Mucosa of stomach (tissue), 1 donor: ENCODE data around the gene AP2A2.

Experiments used
- H3K27me3 ChIP-seq: one replicate; pipeline ENCODE4 v1.7.0; 2013; ENCODE audit warnings: mild to moderate bottlenecking, low read length; ENCODE audit not compliant: control insufficient read depth, insufficient read depth
- H3K36me3 ChIP-seq: one replicate; pipeline ENCODE4 v1.7.0; 2013; ENCODE audit warnings: low read length; ENCODE audit not compliant: control insufficient read depth, insufficient read depth
- H3K4me1 ChIP-seq: one replicate; pipeline ENCODE4 v1.7.0; 2013; ENCODE audit warnings: mild to moderate bottlenecking, low read length; ENCODE audit not compliant: control insufficient read depth, insufficient read depth
- H3K4me3 ChIP-seq: one replicate; pipeline ENCODE4 v1.7.0; 2013; ENCODE audit warnings: low read length
- H3K9ac ChIP-seq: one replicate; pipeline ENCODE4 v1.7.0; 2013; ENCODE audit warnings: mild to moderate bottlenecking, low read length, moderate library complexity
- H3K9me3 ChIP-seq: one replicate; pipeline ENCODE4 v1.7.0; 2013; ENCODE audit warnings: mild to moderate bottlenecking, low read length, moderate library complexity; ENCODE audit not compliant: control insufficient read depth
- donor health status: Pancreatic carcinoma.

AP2A2 gene

DNA sequence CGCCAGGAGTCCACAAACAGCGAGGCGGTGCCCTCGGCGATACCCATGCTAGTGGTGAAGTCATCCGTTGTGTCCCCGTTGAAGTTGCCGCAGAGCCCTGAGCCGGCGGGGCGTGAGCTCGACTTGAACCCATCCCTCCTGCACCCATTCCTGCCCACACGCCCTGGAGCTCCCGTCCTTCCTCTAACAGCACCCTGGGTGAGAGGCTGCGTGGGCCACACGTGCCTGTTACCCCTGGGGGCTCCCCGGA, 102.5 kb downstream of the AP2A2 start:
- H3K4me3 ChIP-seq, result no peak overlapping the region
- H3K4me1 ChIP-seq, result no peaks in the 10 kb centered on the region
- H3K27me3 ChIP-seq, result no peaks in the 10 kb centered on the region

DNA sequence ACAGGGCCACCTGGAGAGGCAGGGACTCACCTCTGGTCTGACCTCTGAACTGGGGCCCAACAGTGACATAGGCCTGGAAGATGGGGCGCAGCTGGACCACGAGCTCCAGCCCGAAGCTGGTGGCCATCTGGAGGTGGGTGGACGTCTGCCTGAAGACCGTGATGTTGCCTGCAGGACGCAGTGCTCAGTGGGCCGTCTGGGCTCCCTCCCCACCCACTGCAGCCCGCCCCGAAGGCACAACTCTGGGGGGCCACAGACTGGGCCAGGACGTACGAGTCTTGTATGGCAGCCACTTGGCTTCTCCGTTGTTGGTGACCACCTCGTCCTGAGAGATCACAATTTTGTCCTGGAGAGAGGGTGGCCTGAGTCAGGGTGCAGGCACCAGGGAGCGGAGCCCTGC, 102.9 kb downstream of the AP2A2 start:
- H3K27me3 ChIP-seq, result no peaks in the 10 kb centered on the region
- H3K9ac ChIP-seq, result no peak overlapping the region
- no peaks in the 10 kb centered on the region for H3K36me3 ChIP-seq
- no peaks in the 10 kb centered on the region for H3K9me3 ChIP-seq
- no peak overlapping the region for H3K4me3 ChIP-seq
- H3K4me1 ChIP-seq, result no peaks in the 10 kb centered on the region

More for the DNA sequence above, 102.5 kb downstream of the AP2A2 start:
- Histone ChIP-seq H3K9me3 (no peaks in the 10 kb centered on the region), H3K36me3 (no peaks in the 10 kb centered on the region), H3K9ac (no peak overlapping the region)

DNA sequence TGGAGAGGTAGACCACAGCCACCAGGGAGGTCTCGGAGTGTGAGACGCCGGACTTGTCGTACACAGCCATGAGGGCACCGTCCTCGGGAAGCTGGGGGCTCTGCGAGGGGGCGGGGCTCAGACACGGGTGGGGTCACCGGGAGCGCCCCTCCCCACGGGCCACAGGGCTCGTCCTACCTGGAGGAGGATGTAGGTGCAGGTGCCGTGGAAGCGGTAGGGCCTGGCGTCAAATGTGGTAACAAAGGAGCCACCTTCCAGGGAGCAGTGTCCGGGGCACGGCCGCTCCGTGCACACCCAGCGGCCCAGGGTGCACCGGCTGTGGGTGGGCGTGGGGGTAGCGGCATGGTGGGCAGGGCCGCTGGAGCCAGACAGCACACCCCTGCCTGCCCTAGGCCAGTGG, 103.4 kb downstream of the AP2A2 start:
- Histone ChIP-seq H3K4me3 (no peak overlapping the region), H3K27me3 (no peaks in the 10 kb centered on the region), H3K9ac (no peak overlapping the region), H3K9me3 (no peaks in the 10 kb centered on the region), H3K4me1 (no peaks in the 10 kb centered on the region), H3K36me3 (no peaks in the 10 kb centered on the region)

DNA sequence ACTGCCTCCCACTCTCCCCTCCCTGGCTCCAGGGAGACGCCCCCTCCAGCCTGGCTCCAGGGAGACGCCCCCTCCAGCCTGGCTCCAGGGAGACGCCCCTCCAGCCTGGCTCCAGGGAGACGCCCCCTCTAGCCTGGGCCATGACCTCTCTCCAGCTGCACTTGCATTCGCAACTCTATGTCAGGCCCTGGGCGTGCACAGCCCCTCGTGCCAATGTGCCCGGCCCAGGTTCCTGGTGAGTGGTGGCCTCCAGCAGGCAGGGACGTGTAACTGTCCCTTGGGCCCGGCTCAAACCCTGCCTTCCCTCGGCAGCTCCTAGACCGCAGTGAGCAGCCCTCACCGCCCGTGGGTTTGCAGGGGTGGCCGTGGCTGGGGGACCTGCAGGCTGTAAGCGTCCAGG, 104.0 kb downstream of the AP2A2 start:
- no peaks in the 10 kb centered on the region for H3K9me3 ChIP-seq
- H3K27me3 ChIP-seq, result peaks cover 6% of the 10 kb centered on the region
- no peak overlapping the region for H3K9ac ChIP-seq
- no peaks in the 10 kb centered on the region for H3K4me1 ChIP-seq
- no peaks in the 10 kb centered on the region for H3K36me3 ChIP-seq
- no peak overlapping the region for H3K4me3 ChIP-seq

DNA sequence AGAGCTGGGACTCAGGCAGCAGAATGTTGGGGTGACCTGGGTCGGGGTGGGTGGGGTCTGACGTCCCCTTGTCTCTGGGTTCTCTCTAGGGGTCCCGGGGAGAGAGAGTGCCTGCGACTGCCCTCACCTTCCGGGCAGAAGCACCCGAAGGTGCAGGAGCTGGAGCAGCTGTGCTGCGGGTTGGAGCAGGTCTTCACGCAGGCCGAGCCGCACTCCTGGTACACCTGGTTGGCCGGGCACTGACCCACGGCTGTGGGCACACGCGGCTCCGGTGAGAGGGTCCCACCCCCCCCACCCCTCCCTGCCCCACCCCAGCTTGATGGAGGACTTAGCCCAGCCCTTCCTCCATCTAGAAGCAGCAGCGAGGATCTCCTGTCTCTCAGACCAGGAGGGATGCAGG, 104.4 kb downstream of the AP2A2 start:
- Histone ChIP-seq H3K9me3 (no peaks in the 10 kb centered on the region), H3K9ac (no peak overlapping the region), H3K36me3 (no peaks in the 10 kb centered on the region), H3K4me1 (peaks cover 2% of the 10 kb centered on the region), H3K4me3 (no peak overlapping the region), H3K27me3 (peaks cover 10% of the 10 kb centered on the region)

DNA sequence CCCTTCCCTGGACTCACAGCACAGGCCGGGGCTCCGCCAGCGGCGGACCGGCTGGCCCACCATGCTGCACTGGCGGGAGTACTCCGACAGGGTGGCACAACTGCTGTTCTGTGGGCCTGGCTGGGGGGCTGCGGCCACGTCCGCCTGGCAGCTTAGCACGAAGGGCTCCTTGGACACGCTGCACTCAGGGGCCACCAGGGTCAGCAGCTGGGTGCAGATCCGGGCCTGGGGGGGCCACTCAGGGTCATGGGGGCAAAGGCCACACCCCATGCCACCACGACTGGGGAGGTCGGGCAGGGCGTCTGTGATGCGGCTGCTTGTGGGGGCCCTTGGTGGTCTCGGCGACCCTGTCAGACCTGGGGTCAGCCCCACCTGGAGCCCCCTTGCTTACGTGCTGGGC, 104.9 kb downstream of the AP2A2 start:
- H3K27me3 ChIP-seq, result peaks cover 15% of the 10 kb centered on the region
- no peak overlapping the region for H3K4me3 ChIP-seq
- H3K9me3 ChIP-seq, result no peaks in the 10 kb centered on the region
- no peaks in the 10 kb centered on the region for H3K36me3 ChIP-seq
- H3K4me1 ChIP-seq, result peaks cover 6% of the 10 kb centered on the region
- no peak overlapping the region for H3K9ac ChIP-seq

DNA sequence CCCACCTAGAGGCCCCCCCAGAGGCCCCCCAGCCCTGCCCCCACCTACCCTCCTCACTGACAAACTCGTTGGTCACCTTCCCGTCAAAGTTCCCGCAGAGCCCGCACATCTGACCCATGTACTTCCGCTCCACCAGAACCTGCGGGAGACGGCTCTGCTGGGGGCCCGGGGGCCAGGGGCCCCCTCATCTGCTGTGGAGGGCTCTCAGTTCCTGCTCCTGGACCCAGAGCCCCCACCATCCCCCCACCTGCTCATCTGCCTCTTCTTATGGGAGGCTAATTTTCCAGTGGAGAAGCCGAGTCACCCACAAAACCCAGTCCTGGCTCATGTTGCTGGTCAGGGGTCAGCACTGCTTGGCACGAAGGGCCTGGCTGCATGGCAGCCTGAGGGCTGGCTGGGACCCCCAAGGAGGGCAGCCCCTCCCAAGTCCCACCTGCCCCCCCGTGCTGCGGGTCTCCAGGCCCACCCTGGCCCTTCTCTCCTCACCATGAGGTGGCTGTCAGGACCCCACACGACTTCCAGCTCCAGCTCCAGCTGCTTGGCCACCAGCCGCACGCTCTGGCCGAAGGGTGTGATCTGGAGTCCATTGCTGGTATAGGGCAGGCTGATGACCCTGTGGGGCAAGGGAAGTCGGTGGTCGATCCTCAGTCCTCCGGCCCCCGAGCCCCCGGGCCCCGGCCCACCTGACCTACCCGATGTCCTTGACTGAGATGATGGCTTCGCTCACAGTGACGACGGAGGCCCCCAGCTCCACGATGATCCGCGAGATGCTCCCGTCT, 105.6 kb downstream of the AP2A2 start:
- Histone ChIP-seq H3K4me1 (peaks cover 12% of the 10 kb centered on the region), H3K27me3 (peaks cover 22% of the 10 kb centered on the region), H3K9ac (no peak overlapping the region), H3K36me3 (no peaks in the 10 kb centered on the region), H3K9me3 (no peaks in the 10 kb centered on the region), H3K4me3 (no peak overlapping the region)

DNA sequence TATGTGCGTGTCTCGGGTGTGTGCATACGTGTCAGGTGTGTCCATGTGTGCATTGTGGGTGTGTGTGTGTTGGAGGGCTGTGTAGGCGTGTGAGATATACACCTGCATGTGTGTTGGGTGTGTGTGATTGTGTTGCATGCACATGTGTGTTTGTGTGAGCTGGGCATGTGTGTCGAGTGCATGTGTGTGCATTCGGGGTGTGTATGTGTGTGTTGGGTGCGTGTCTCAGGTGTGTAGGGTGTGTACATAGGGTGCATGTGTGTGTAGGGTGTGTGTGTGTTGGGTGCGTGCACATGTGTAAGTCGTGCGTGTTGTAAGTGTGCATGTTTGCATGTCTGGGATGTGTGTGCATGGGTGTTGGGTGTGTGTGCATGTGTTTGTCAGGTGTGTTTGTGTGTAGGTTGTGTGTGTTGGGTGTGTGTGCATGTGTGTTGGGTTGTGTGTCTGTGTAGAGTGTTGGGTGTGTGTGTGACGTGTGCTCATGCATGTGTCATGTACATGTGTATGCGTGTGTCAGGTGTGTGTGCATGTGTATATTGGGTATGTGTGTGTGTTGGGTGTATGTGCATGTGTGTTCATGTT, 106.7 kb downstream of the AP2A2 start:
- H3K36me3 ChIP-seq, result no peaks in the 10 kb centered on the region
- peaks cover 21% of the 10 kb centered on the region for H3K4me1 ChIP-seq
- no peak overlapping the region for H3K4me3 ChIP-seq
- no peaks in the 10 kb centered on the region for H3K9me3 ChIP-seq
- H3K9ac ChIP-seq, result no peak overlapping the region
- H3K27me3 ChIP-seq, result peaks cover 33% of the 10 kb centered on the region

DNA sequence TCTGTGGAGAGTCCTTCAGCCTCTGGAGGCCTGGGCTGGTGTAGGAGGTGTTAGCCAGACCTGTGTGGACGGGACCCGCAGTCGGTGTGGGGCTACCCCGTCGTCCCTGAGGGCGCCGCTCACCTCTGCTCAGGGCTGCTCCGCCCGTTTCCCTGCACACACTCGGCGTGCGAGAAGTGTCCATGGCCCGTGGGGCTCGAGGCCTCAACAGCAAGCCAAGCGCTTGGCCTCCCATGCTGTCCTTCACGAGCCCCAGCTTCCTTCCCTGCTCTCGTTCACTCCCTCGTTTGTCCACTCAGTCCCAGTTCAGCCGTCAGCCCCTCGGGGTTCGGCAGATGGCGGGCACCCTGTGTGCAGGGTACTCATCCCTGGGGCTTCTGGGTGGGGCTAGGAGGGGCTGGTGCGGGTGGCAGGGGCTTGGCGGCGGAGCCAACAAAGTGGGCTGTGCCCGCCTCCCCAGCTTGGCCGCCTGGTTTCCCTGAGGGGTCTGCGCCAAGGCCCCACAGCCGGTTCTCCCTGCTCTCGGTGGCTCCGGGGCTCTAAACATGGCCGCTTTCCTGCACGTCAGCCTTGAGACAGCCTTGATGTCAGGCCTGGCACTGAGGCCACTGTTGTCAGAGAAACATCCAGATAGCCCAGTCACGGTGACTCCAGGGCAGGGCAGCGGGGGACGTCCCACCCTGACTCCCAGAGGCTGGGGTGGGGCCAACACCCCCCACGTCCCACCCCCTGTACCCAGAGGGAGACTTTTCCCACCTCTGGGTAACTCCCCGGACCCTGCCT, 107.5 kb downstream of the AP2A2 start:
- peak overlapping the region; percentile 2 for H3K4me3 ChIP-seq
- H3K27me3 ChIP-seq, result peaks cover 35% of the 10 kb centered on the region
- H3K9me3 ChIP-seq, result no peaks in the 10 kb centered on the region
- H3K36me3 ChIP-seq, result no peaks in the 10 kb centered on the region
- peaks cover 21% of the 10 kb centered on the region for H3K4me1 ChIP-seq
- no peak overlapping the region for H3K9ac ChIP-seq

DNA sequence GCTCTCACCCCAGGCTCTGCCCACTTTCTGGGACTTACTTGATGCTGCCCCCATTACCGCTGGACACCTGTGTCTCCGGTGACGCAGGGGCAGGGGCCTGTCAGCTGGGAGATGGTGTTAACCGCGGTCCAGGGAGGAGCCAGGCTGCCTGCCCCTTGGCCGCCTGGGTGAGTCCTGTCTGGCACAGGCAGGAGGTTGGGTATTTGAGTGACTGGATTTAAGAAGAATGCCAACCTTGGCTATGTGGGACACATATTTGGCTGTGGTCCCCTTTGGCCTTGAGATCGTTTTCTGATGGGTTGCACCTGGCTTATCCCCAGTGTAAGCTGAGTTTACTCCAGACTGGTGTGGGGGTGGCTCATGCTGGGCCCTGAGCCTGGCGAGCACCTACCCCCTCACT, 108.3 kb downstream of the AP2A2 start:
- Histone ChIP-seq H3K36me3 (no peaks in the 10 kb centered on the region), H3K9ac (peak overlapping the region; percentile 28), H3K9me3 (no peaks in the 10 kb centered on the region), H3K4me1 (peaks cover 21% of the 10 kb centered on the region), H3K27me3 (peaks cover 35% of the 10 kb centered on the region), H3K4me3 (peak overlapping the region; percentile 2)

DNA sequence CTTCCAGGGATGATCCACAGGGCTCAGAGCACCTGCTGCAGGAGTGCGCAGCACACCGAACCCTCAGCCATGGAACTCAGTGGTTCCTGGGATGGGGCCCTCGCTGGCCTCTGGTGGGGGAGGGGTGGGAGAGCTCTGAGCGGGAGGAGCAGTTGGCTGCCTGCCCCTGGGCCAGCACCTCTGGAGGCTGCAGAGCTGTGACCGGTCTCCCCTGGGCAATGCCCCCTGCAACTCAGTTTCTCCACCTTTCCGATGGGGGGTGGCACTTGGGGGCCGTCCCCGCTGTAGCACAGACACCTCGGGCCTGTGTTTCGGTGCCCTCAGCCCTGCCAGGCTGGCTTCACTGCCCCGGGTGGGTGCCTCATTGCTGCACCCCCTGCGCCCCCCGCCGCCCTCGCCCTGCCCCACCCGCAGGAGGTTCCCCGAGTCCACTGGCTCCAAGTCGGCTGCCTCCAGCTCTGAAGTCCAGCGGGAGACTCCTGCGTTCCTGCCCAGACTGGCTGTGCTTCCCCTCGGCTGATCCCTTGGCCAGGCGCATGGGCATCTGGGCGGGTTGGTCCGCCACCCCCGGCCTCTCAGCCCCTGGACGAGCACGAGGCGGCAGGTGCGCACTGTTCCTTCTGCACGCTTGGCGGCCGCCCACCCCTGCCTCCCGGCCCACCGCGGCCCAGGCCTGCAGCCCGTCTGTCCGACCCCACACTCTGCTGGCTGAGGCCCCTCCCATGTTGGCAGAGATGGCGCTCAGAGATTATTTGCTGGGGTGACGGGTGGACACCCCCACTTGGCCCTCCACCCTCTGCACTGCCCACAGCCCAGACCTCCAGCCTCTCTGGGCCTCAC, 109.0 kb downstream of the AP2A2 start:
- Histone ChIP-seq H3K9ac (peak overlapping the region; percentile 28), H3K36me3 (no peaks in the 10 kb centered on the region), H3K4me1 (peaks cover 21% of the 10 kb centered on the region), H3K4me3 (no peak overlapping the region), H3K27me3 (peaks cover 39% of the 10 kb centered on the region), H3K9me3 (no peaks in the 10 kb centered on the region)
